HG03521 (cell line): ENCODE results near the gene HMOX2.
A peak's percentile ranks its signal among the peaks of the same experiment; 100 is the strongest.

Experiments used
- ATAC-seq: cut with Tn5 transposase; IDR thresholded peaks from one replicate; pipeline ENCODE4 v1.9.1; 2021; ENCODE audit warnings: mild to moderate bottlenecking, moderate library complexity; ENCODE audit not compliant: unreplicated experiment

Gene HMOX2, protein sequence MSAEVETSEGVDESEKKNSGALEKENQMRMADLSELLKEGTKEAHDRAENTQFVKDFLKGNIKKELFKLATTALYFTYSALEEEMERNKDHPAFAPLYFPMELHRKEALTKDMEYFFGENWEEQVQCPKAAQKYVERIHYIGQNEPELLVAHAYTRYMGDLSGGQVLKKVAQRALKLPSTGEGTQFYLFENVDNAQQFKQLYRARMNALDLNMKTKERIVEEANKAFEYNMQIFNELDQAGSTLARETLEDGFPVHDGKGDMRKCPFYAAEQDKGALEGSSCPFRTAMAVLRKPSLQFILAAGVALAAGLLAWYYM

DNA sequence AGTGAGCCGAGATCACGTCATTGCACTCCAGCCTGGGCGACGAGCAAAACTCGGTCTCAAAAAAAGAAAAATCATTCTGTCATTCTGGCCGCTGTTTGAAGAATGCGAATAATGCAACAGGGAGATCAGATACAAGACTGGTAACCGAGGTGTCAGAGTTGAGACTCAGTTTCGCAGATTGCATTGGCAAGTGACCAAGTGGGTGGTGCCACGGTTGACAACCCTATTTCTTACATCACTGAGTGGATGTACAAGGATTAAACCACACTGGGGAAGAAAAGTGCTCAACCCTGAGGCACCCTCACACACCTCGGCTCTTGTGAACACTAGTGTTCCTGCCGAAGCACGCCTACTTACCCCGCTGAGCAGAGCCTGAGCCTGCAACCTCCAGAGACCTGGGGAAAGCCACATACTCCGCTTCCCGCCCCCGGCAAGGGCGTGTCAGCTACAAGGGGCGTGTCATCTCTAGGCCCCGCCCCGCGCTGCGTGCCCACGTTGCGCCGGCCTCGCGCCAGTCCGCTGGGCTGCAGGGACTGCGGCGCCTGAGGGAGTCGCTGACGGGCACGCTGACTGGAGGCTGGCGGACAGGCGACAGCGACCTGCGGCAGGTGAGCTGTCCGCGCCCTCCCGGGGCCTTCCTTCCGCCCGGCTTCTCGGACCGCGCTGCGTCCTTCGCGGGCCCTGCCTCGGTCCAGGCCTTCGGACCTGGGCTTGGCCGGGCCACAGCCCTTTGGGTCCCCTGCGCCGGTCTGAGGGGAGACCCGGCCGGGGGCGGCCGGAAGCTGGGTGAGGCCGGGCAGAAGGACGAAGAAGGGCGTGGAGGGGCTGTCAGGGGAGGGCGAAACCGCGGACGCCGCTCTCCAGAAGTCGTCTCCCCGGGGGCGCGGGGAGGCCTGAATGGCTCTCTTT is at the start of gene HMOX2:
TSS of gene HMOX2 (plus strand) at position 519 of the 909 bp plus-strand sequence. CDS start 29,127 bp downstream, outside the sequence.
- peak; percentile 78 for ATAC-seq

- no peak for ATAC-seq
Observed at GRCh38 chr16:4426722-4427372, 49.4 kb upstream of the HMOX2 start.

GRCh38 chr16:4428500-4428899 is 47.7 kb upstream of the HMOX2 start:
- ATAC-seq, result no peak

DNA sequence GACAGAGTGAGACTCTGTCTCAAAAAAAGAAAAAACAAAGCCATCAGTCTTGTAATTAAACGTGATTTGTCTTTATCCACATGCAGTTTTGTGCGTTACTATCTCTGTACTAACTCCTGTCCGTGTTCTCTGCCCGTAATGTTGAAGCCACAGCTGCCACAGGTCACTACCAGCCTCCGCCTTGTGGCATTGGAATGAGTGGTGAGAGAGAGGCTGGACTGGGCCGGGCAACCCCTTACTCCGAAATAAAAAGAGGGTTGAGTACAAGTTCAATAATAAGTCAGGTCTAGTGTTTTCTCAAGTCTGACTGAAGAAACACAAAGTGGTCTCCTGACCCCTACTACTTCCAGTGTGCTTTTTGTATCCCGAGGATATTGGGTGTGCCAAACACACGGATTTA is 45.2 kb upstream of the HMOX2 start:
- ATAC-seq, result no peak

GRCh38 chr16:4433228-4433627 is 43.0 kb upstream of the HMOX2 start:
- no peak for ATAC-seq

DNA sequence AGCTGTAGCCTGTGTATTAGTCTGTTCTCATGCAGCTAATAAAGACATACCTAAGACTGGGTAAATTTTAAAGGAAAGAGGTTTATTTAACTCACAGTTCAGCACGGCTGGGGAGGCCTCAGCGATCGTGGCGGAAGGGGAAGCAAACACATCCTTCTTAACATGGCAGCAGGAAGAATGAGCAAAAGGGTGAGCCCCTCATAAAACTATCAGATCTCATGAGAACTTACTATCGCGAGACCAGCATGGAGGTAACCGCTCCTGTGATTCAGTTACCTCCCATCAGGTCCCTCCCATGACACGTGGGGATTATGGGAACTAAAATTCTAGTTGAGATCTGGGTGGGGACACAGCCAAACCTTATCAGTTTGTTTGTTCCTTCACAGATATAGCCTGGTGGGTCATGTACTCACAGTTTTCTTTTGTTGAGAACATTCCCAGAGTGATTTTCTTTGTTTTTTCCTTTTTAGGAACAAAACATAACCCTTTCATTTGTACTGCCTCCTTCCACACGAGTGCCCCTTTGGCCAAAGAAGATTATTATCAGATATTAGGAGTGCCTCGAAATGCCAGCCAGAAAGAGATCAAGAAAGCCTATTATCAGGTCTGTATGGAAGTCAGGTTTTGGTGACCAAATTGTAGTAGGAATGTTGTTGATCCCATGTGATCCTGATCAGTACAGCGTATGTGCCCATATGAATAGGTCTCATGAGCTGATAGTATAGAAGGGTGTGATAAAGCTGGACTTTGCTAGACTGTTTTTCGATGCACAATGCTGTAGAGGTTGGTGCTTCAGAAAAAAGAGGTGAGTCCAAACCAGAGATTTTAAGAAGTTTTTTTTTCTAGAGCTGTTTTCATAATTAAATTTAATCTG is 42.0 kb upstream of the HMOX2 start:
- ATAC-seq, result no peak

GRCh38 chr16:4435337-4436067 is 40.7 kb upstream of the HMOX2 start:
- no peak for ATAC-seq

GRCh38 chr16:4437366-4437765 is 38.8 kb upstream of the HMOX2 start:
- ATAC-seq, result no peak

DNA sequence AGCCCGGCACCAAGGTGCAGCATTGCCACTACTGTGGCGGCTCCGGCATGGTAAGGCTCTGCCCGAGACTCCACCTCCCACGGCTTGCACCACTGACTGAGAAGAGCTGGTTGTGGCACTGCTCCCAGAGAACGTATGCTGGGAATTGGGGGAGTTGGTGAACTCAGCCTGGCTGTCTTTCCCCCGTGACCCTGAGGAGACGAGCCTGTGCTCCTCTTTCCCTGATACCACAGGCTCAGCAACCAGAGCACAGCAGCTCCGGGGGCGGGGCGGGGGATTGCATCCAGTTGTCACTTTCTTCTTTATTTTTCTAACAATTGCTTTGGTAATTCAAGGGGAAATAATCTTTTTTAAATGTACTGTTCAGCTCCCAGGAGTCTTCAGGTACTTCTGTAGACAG is 33.8 kb upstream of the HMOX2 start:
- no peak for ATAC-seq

GRCh38 chr16:4443271-4443670 is 32.9 kb upstream of the HMOX2 start:
- no peak for ATAC-seq

GRCh38 chr16:4443986-4444385 is 32.2 kb upstream of the HMOX2 start:
- no peak for ATAC-seq

DNA sequence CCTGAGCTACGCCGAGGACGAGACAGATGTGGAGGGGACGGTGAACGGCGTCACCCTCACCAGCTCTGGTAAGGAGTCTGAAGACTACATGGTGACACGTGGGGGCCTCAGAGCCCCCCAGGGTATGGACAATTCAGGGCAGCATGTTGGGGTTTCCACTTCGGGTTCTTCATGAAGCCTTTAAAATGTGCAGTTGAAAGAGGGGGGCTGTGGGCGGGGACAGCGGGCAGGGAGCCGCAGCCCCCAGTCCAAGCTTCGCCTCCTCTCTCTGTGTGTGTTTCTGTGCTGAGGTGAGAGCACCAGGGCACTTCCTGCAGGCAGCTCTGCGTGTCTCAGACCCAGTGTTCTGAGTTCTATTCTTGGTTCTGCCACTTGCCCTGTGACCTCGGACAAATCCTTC is 25.8 kb upstream of the HMOX2 start:
- no peak for ATAC-seq

DNA sequence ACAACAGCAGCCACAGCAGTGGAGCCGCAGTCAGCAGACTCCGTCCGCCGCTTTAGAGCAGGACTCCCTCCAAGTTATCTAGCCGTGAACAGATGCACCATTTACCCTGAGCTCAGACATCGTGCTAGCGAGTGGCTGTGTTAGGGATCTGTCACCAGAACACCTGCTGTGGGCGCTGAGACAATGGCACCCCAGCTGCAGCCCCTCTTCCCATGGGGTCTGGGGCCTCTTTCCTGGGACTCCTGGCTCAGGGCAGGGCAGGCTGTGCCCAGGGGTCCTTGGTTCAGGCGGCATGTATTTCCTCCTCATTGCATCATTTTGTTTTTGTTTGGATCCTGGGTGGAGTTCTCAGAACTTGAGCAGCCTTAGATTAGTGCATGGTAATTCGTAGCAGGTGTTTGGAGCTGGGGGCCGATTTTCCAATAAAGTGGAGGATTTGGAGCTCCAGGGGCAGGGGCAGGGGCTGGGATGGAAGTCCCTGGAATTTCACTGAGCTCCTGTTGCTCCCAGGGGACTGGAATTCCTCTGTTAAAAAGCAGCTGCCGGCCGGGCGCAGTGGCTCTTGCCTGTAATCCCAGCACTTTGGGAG is 25.2 kb upstream of the HMOX2 start:
- ATAC-seq, result no peak

DNA sequence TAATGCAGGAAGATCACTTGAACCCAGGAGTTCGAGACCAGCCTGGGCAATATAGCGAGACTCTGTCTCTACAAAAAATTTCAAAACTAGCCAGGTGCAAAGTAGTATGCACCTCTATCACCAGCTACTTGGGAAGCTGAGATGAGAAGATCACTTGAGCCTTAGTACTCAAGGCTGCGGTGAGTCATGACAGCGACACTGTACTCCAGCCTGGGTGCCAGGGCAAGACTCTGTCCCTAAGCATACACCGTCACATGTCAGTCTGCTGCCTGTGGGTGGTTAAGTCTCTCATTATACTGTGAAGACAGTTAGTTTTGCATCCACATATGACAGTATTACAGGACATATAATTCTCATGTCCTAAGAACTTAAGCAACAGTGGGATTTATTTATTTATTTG is 23.5 kb upstream of the HMOX2 start:
- no peak for ATAC-seq

DNA sequence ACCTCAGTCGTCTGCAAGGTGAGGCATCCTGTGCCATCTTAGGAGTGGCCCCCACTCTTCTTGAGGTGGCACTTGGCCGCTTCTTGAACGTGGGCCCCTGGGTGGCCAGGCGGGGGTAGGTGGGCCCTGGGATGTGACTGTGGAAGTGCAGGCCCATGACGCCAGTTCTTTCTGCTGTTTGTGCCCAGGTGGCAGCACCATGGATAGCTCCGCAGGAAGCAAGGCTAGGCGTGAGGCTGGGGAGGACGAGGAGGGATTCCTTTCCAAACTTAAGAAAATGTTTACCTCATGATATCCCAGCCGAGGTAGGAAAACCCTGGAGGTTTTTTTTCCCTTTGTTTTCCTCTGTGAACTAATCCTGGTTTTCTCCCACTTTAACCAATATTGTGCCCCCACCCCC is 21.6 kb upstream of the HMOX2 start:
- no peak for ATAC-seq

GRCh38 chr16:4455081-4455480 is 21.1 kb upstream of the HMOX2 start:
- ATAC-seq, result no peak

- no peak for ATAC-seq
Observed at GRCh38 chr16:4455951-4456350, 20.2 kb upstream of the HMOX2 start.

DNA sequence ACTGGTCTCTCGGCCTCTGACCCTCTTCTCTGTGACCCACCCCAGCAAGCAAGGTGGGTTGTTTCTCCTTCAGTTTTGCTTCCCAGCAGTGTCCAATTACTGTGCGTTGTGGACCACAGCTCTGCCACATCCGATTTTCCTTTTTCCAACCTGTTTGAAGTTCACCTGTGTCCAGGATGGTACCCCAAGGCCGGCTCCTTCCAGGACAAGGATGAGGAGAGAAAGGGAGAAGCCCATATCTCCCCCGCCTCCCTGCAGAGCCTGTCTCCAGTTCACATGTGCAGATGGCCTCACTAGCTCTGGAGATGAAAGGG is 15.3 kb upstream of the HMOX2 start:
- ATAC-seq, result no peak

DNA sequence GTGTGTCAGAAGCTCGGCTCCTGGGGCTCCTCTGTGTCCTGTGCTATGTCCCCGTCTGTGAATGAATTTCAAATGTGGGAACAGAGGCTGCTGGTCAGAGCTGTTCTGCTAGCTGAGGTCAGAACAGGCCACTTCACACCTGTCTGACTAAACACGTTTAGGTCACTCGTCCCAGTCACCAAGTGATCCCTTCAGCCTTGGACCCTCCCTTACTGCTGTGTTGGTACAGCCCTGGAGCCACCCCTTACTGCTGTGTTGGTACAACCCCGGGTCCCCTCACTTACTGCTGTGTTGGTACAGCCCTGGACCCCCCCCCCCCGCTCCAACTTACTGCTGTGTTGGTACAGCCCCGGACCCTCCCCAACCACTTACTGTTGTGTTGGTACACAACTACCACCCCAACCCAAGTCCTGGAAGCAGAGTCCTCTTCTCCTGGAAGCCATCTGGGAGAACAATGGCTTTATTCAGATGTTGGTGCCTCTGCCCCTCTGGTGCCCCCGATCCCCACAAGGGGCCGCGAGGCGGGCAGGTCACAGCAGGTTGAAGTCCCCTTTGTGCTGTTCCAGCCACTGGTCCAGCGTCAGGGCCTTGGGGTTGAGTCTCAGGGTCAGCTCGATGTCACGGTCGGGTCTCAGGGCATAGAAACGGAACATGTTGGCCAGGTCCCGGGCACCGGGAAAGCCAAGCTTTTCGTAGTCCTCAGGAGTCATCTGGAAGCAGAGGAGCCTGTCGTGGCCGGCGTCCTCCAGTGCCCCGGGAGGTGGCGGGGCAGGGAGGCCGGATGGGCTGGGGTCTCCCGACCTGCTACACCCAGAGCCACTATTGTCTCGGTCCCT is 14.7 kb upstream of the HMOX2 start:
- ATAC-seq, result no peak
